Small intestine (tissue), 7 donors: Measurements from ENCODE around the gene OR51B5. TPM values are rescaled to one million over a fixed set of nuclear protein-coding genes. Genes with fewer than 3 reads are reported as not detected.
"Not testable (repeated sequence)": the region's sequence is repeated elsewhere in the genome, so short reads cannot be mapped to it uniquely, and the experiment has no call there.

Source experiments
- DNase-seq, 2 donors: peaks; one replicate each; pipeline versions ENCODE4 v3.0.0 to v3.0.0-alpha.2; 2013
- FAIRE-seq: peaks from 2 replicates; lab custom pipeline; 2012; peaks lifted over from hg19 to GRCh38; lab: Jason Lieb, UNC
- H3K27ac ChIP-seq, 3 donors: one replicate each; pipeline ENCODE4 v1.5.1; 2013; ENCODE audit warnings: low read length in 2 of 3, mild to moderate bottlenecking in 2 of 3, control low read depth in 1 of 3, inconsistent platforms in 1 of 3, low read depth in 1 of 3, moderate library complexity in 1 of 3
- H3K27me3 ChIP-seq, 3 donors: one replicate each; pipeline ENCODE4 v1.6.1; 2013; ENCODE audit warnings: low read length in 3 of 3, inconsistent platforms in 1 of 3; ENCODE audit not compliant: control insufficient read depth in 3 of 3, insufficient read depth in 3 of 3
- H3K36me3 ChIP-seq, 3 donors: one replicate each; pipeline ENCODE4 v1.6.1; 2013; ENCODE audit warnings: low read length in 3 of 3, inconsistent platforms in 1 of 3, low read depth in 1 of 3, mild to moderate bottlenecking in 1 of 3, moderate library complexity in 1 of 3; ENCODE audit not compliant: control insufficient read depth in 3 of 3, insufficient read depth in 2 of 3
- H3K4me1 ChIP-seq, 3 donors: one replicate each; pipeline ENCODE4 v1.6.1; 2013; ENCODE audit warnings: low read length in 2 of 3, inconsistent platforms in 1 of 3, low read depth in 1 of 3, mild to moderate bottlenecking in 1 of 3, moderate library complexity in 1 of 3; ENCODE audit not compliant: control insufficient read depth in 3 of 3, insufficient read depth in 2 of 3
- H3K4me3 ChIP-seq, 3 donors: one replicate each; pipeline ENCODE4 v1.5.1; 2013; ENCODE audit warnings: low read length in 3 of 3, control low read depth in 1 of 3, inconsistent platforms in 1 of 3, low read depth in 1 of 3, mild to moderate bottlenecking in 1 of 3, moderate library complexity in 1 of 3
- H3K9me3 ChIP-seq, 2 donors: one replicate each; pipeline ENCODE4 v1.6.1; 2013; ENCODE audit warnings: low read depth in 1 of 2, low read length in 1 of 2; ENCODE audit not compliant: control insufficient read depth in 2 of 2, insufficient read depth in 1 of 2
- WGBS, 3 donors: extraction: QIAGEN DNeasy Blood & Tissue Kit; methylation state at CpG; one replicate each; pipeline ENCODE4 v1.1.7; 2013; 5-methylcytosine and 5-hydroxymethylcytosine counted together
- polyA plus RNA-seq, 4 donors: library from polyadenylated mRNA; stranded (reverse) in 3 of 4; unstranded in 1 of 4; fragments of 200-250 nt in 3 of 4; fragments of 120-200 nt in 1 of 4; gene quantifications; one replicate each; pipeline versions ENCODE4 v1.2.1 to v1.2.3, GENCODE V29; 2013
- donor health status: healthy with polysubstance abuse.
- donor health status: control.
- donor health status: control.
- donor health status: Bipolar disorder and iron deficiency.
- donor health status: healthy.

Gene OR51B5
- polyA plus RNA-seq, 4 donors, result 0.15 TPM; not detected in 3

- FAIRE-seq, result not testable (repeated sequence)
Measured at GRCh38 chr11:5313326-5314023, 29.8 kb downstream of the OR51B5 start.

GRCh38 chr11:5310423-5310822, 32.9 kb downstream of the OR51B5 start:
- no peaks in the 10 kb centered on the region for H3K4me1 ChIP-seq
- DNase-seq (no peak), FAIRE-seq (no peak)
- H3K36me3 ChIP-seq, result no peaks in the 10 kb centered on the region
- no peaks in the 10 kb centered on the region for H3K27me3 ChIP-seq
- 94 to 100% (median 97%) methylated on average over 1 of the region's 1 CpG for WGBS, 3 donors
- no peak overlapping the region for H3K4me3 ChIP-seq
- H3K27ac ChIP-seq, result no peak overlapping the region
- peaks cover 0 to 3% of the 10 kb centered on the region in 2 donors for H3K9me3 ChIP-seq

More at GRCh38 chr11:5313326-5314023, 29.8 kb downstream of the OR51B5 start:
- not testable (repeated sequence) for H3K9me3 ChIP-seq, H3K4me3 ChIP-seq, H3K27ac ChIP-seq, DNase-seq, H3K4me1 ChIP-seq, H3K36me3 ChIP-seq, H3K27me3 ChIP-seq
- WGBS, 3 donors, result 82 to 85% (median 84%) methylated on average over 3 of the region's 3 CpGs

- Histone ChIP-seq H3K36me3 (no peaks in the 10 kb centered on the region), H3K27me3 (no peaks in the 10 kb centered on the region), H3K27ac (no peak overlapping the region), H3K4me1 (no peaks in the 10 kb centered on the region), H3K9me3 (no peaks in the 10 kb centered on the region), H3K4me3 (no peak overlapping the region)
- FAIRE-seq (no peak), DNase-seq (no peak)
- 14 to 59% (median 32%) methylated on average over 2 of the region's 2 CpGs for whole genome bisulfite sequencing, 3 donors
Measured at GRCh38 chr11:5307256-5308019, 35.9 kb downstream of the OR51B5 start.

- FAIRE-seq (no peak), DNase-seq (no peak)
- no peaks in the 10 kb centered on the region for H3K27me3 ChIP-seq
- H3K4me3 ChIP-seq, result no peak overlapping the region
- no peaks in the 10 kb centered on the region for H3K36me3 ChIP-seq
- no peak overlapping the region for H3K27ac ChIP-seq
- 40 to 89% (median 86%) methylated on average over 1 of the region's 1 CpG for whole genome bisulfite sequencing, 3 donors
- no peaks in the 10 kb centered on the region for H3K4me1 ChIP-seq
- H3K9me3 ChIP-seq, result no peaks in the 10 kb centered on the region
Measured at GRCh38 chr11:5304046-5304445, 39.3 kb downstream of the OR51B5 start.

GRCh38 chr11:5303626-5304025, 39.7 kb downstream of the OR51B5 start:
- 75 to 86% (median 75%) methylated on average over 5 of the region's 5 CpGs for WGBS, 3 donors
- H3K36me3 ChIP-seq, result no peaks in the 10 kb centered on the region

GRCh38 chr11:5301846-5302245, 41.5 kb downstream of the OR51B5 start, which contains the start of gene OR51B4:
Gene OR51B4 (minus strand): TSS chr11:5301946. CDS start chr11:5301946, 0 bp downstream.
- no peaks in the 10 kb centered on the region for H3K27me3 ChIP-seq
- WGBS, 3 donors, result 86 to 90% (median 89%) methylated on average over 2 of the region's 2 CpGs
- FAIRE-seq, result no peak
- DNase-seq, result no peak
- H3K4me3 ChIP-seq, result no peak within 1 kb of the TSS
- H3K27ac ChIP-seq, result no peak within 1 kb of the TSS
- H3K4me1 ChIP-seq, result no peaks in the 10 kb centered on the region
- no peaks in the 10 kb centered on the region for H3K36me3 ChIP-seq
- H3K9me3 ChIP-seq, result no peaks in the 10 kb centered on the region

More at GRCh38 chr11:5303626-5304025, 39.7 kb downstream of the OR51B5 start:
- no peak for FAIRE-seq
- no peaks in the 10 kb centered on the region for H3K9me3 ChIP-seq
- H3K4me1 ChIP-seq, result no peaks in the 10 kb centered on the region
- H3K27me3 ChIP-seq, result no peaks in the 10 kb centered on the region
- H3K27ac ChIP-seq, result no peak overlapping the region
- DNase-seq, result no peak
- no peak overlapping the region for H3K4me3 ChIP-seq

- Histone ChIP-seq H3K4me3 (no peak overlapping the region), H3K27me3 (no peaks in the 10 kb centered on the region), H3K9me3 (no peaks in the 10 kb centered on the region), H3K4me1 (no peaks in the 10 kb centered on the region), H3K36me3 (no peaks in the 10 kb centered on the region), H3K27ac (no peak overlapping the region)
- WGBS, 3 donors, result 38 to 60% (median 55%) methylated on average over 3 of the region's 3 CpGs
- DNase-seq, result no peak
- FAIRE-seq, result no peak
Measured at GRCh38 chr11:5300251-5300650, 43.1 kb downstream of the OR51B5 start.

GRCh38 chr11:5298451-5298850, 44.9 kb downstream of the OR51B5 start:
- FAIRE-seq (no peak), DNase-seq (no peak)
- H3K36me3 ChIP-seq, result no peaks in the 10 kb centered on the region
- H3K9me3 ChIP-seq, result no peaks in the 10 kb centered on the region
- WGBS, 3 donors, result 15 to 86% (median 62%) methylated on average over 1 of the region's 1 CpG
- no peak overlapping the region for H3K4me3 ChIP-seq
- H3K27ac ChIP-seq, result no peak overlapping the region
- H3K4me1 ChIP-seq, result no peaks in the 10 kb centered on the region
- H3K27me3 ChIP-seq, result no peaks in the 10 kb centered on the region
